T-cell (primary cell): ENCODE data around the gene SNRNP200. TPM values are rescaled to one million over a fixed set of nuclear protein-coding genes. Genes with fewer than 3 reads are reported as not detected.
A peak's percentile ranks its signal among the peaks of the same experiment; 100 is the strongest.
"Not testable (repeated sequence)": the region's sequence is repeated elsewhere in the genome, so short reads cannot be mapped to it uniquely, and the experiment has no call there.

Source experiments
- ATAC-seq, 4 experiments: fragments of 200-7000 bp in 3 of 4; fragments of 150-1000 bp in 1 of 4; cut with Tn5 transposase; replicated peaks in 1 of 4; 1 replicate in 3 of 4; 2 replicates in 1 of 4; pipeline ENCODE4 v1.10.0; 2021; ENCODE audit warnings: moderate library complexity in 3 of 4, mild to moderate bottlenecking in 2 of 4, moderate number of reproducible peaks in 1 of 4
- CTCF ChIA-PET, 2 donors: fragments of 300-600 bp; sonication (Branson Sonifier 250); formaldehyde crosslinking; loops; one replicate each; lab custom pipeline; 2022; ENCODE audit warnings: antibody characterized with exemption in 2 of 2; lab: Charles Lee
- POLR2A ChIA-PET, 2 donors: fragments of 300-600 bp; sonication (Branson Sonifier 250); formaldehyde crosslinking; loops; one replicate each; lab custom pipeline; 2022; ENCODE audit warnings: antibody characterized with exemption in 2 of 2; lab: Charles Lee
- DNase-seq, 35 experiments: peaks; one replicate each; pipeline versions ENCODE4 v3.0.0 to v3.0.0-alpha.2; 2013 to 2023
- H3K27ac ChIP-seq: one replicate; pipeline ENCODE4 v1.5.1; 2013; ENCODE audit warnings: low read length
- H3K27me3 ChIP-seq, 2 experiments: replicated peaks in 1 of 2; 1 replicate in 1 of 2; 2 replicates in 1 of 2; pipeline versions ENCODE4 v1.6.1 to v1.7.0; 2013; ENCODE audit warnings: low read length in 1 of 2, mixed read lengths in 1 of 2; ENCODE audit not compliant: control insufficient read depth in 2 of 2, insufficient read depth in 2 of 2; ENCODE audit errors: extremely low read depth in 1 of 2
- H3K36me3 ChIP-seq, 2 donors: 1 replicate in 1 of 2; 2 replicates in 1 of 2; pipeline versions ENCODE4 v1.6.1 to v1.7.0; 2013; ENCODE audit warnings: low read length in 1 of 2; ENCODE audit not compliant: control insufficient read depth in 2 of 2, insufficient read depth in 1 of 2; ENCODE audit errors: extremely low read depth in 1 of 2
- H3K4me1 ChIP-seq, 2 experiments: 1 replicate in 1 of 2; 2 replicates in 1 of 2; pipeline versions ENCODE4 v1.6.1 to v1.7.0; 2013; ENCODE audit warnings: low read length in 2 of 2, mixed read lengths in 1 of 2; ENCODE audit not compliant: insufficient read depth in 2 of 2, control insufficient read depth in 1 of 2; ENCODE audit errors: extremely low read depth in 1 of 2
- H3K4me3 ChIP-seq, 2 donors: 1 replicate in 1 of 2; 2 replicates in 1 of 2; pipeline versions ENCODE4 v1.5.1 to v1.7.0; 2013; ENCODE audit warnings: mild to moderate bottlenecking in 2 of 2, low read length in 1 of 2, moderate library complexity in 1 of 2; ENCODE audit not compliant: control insufficient read depth in 1 of 2; ENCODE audit errors: extremely low read depth in 1 of 2
- H3K9me3 ChIP-seq: 2 replicates; pipeline ENCODE4 v1.7.0; 2013
- H3K27ac Mint-ChIP-seq, 2 donors: one replicate each; pipeline ENCODE4 v1.8.0; 2020 to 2021; ENCODE audit warnings: mild to moderate bottlenecking in 2 of 2, mixed read lengths in 2 of 2
- H3K27me3 Mint-ChIP-seq, 2 donors: one replicate each; pipeline ENCODE4 v1.8.0; 2021 to 2022; ENCODE audit warnings: mixed read lengths in 2 of 2
- H3K36me3 Mint-ChIP-seq: one replicate; pipeline ENCODE4 v1.8.0; 2021; ENCODE audit warnings: mixed read lengths
- H3K4me1 Mint-ChIP-seq, 3 donors: one replicate each; pipeline ENCODE4 v1.8.0; 2020 to 2022; ENCODE audit warnings: mixed read lengths in 3 of 3, mild to moderate bottlenecking in 1 of 3
- H3K4me3 Mint-ChIP-seq, 3 donors: one replicate each; pipeline ENCODE4 v1.8.0; 2020 to 2022; ENCODE audit warnings: mild to moderate bottlenecking in 3 of 3, mixed read lengths in 3 of 3, moderate library complexity in 3 of 3
- H3K9me3 Mint-ChIP-seq, 3 donors: one replicate each; pipeline ENCODE4 v1.8.0; 2020 to 2022; ENCODE audit warnings: mixed read lengths in 3 of 3
- WGBS: methylation state at CpG from one replicate; pipeline ENCODE4 v1.1.5; 2013; ENCODE audit warnings: missing lambda C conversion rate; ENCODE audit not compliant: insufficient coverage; 5-methylcytosine and 5-hydroxymethylcytosine counted together
- total RNA-seq, 35 experiments: library from RNA in 6 of 35; stranded (reverse) in 6 of 35; fragments of 120-200 nt in 1 of 35; gene quantifications; one replicate each; pipeline versions ENCODE4 v1.2.1 to v1.2.4 and lab custom pipeline; 2013 to 2026

SNRNP200 gene
- total RNA-seq, 5 donors from 2014 or later (not counting 1 experiment from before 2014, with no cell fraction given): 200 to 254 (median 203) TPM

- Histone ChIP-seq H3K27me3 (no peaks in the 10 kb centered on the region), H3K9me3 (no peaks in the 10 kb centered on the region), H3K4me1 (peaks cover 17 to 67% of the 10 kb centered on the region in 2 experiments), H3K36me3 (peaks cover 7 to 63% of the 10 kb centered on the region in 2 donors), H3K4me3 (no peak overlapping the region), H3K27ac (no peak overlapping the region)
- no peaks in the 10 kb centered on the region for H3K27me3 Mint-ChIP-seq
- H3K36me3 Mint-ChIP-seq: peaks cover 32% of the 10 kb centered on the region
- ATAC-seq (no peak), DNase-seq (no peak)
- H3K4me3 Mint-ChIP-seq: no peak overlapping the region
- 93% methylated on average over 5 of the region's 7 CpGs for WGBS
- CTCF ChIA-PET: interaction anchor here in 1 of 2 donors (2.1 kb wide), 1 partner anchor 119 kb away, joined by 5 read pairs; the partner anchor contains the start of gene ASTL
- H3K9me3 Mint-ChIP-seq: no peaks in the 10 kb centered on the region
- POLR2A ChIA-PET: no interaction called here
- peak overlapping the region; percentile 35 to 57 for H3K27ac Mint-ChIP-seq
- H3K4me1 Mint-ChIP-seq: peaks cover 73 to 79% (median 78%) of the 10 kb centered on the region in 3 donors
Observed at GRCh38 chr2:96258166-96259022, 47.0 kb downstream of the SNRNP200 start.

GRCh38 chr2:96257744-96258143 lies 47.6 kb downstream of the SNRNP200 start:
- peak overlapping the region; percentile 35 to 57 for H3K27ac Mint-ChIP-seq
- POLR2A ChIA-PET: interaction anchor here in 1 of 2 donors (0.6 kb wide), 1 partner anchor 53 kb away, joined by 7 read pairs; no protein-coding TSS in a partner anchor
- H3K9me3 Mint-ChIP-seq, H3K27me3 ChIP-seq, CTCF ChIA-PET, ATAC-seq, H3K27ac ChIP-seq, DNase-seq, H3K9me3 ChIP-seq, H3K27me3 Mint-ChIP-seq, H3K4me3 ChIP-seq: not testable (repeated sequence)
- 100% methylated on average over 1 of the region's 3 CpGs for WGBS
- H3K4me3 Mint-ChIP-seq: peak overlapping the region in 1 of 3 donors; percentile 77
- Histone ChIP-seq H3K36me3 (peaks cover 14 to 70% of the 10 kb centered on the region in 2 donors), H3K4me1 (peaks cover 17 to 62% of the 10 kb centered on the region in 2 experiments)
- peaks cover 39% of the 10 kb centered on the region for H3K36me3 Mint-ChIP-seq
- H3K4me1 Mint-ChIP-seq: peaks cover 71 to 74% (median 73%) of the 10 kb centered on the region in 3 donors

GRCh38 chr2:96256611-96257113 lies 48.7 kb downstream of the SNRNP200 start:
- Histone ChIP-seq H3K27ac (peak overlapping the region; percentile 35), H3K4me3 (peak overlapping the region in 1 of 2 donors; percentile 15), H3K36me3 (peaks cover 15 to 76% of the 10 kb centered on the region in 2 donors), H3K27me3 (no peaks in the 10 kb centered on the region), H3K4me1 (peaks cover 17 to 60% of the 10 kb centered on the region in 2 experiments), H3K9me3 (no peaks in the 10 kb centered on the region)
- no CpG with 5 or more reads among the region's 6 CpGs for WGBS
- peak overlapping the region; percentile 51 to 77 (median 59) for H3K4me3 Mint-ChIP-seq
- H3K27ac Mint-ChIP-seq: peak overlapping the region; percentile 89
- ATAC-seq (peak in 3 of 4 experiments; percentile 39 to 70 (median 39)), DNase-seq (peak in 2 of 35 experiments; percentile 4 to 22)
- H3K4me1 Mint-ChIP-seq: peaks cover 64 to 71% (median 66%) of the 10 kb centered on the region in 3 donors
- H3K36me3 Mint-ChIP-seq: peaks cover 44% of the 10 kb centered on the region
- H3K27me3 Mint-ChIP-seq: no peaks in the 10 kb centered on the region
- H3K9me3 Mint-ChIP-seq: no peaks in the 10 kb centered on the region
- ChIA-PET CTCF (interaction anchor here (0.7 to 1.2 kb wide), 3 partner anchors 8 to 82 kb away, joined by 3 to 4 read pairs (median 3); no protein-coding TSS in a partner anchor), POLR2A (interaction anchor here (0.6 to 0.7 kb wide), 3 partner anchors 9 to 120 kb away, joined by 5 to 7 read pairs (median 6); partner anchors contain the start of gene CIAO1 (in 1 of the 2))

GRCh38 chr2:96254571-96254970 lies 50.8 kb downstream of the SNRNP200 start:
- DNase-seq (no peak), ATAC-seq (no peak)
- H3K4me1 Mint-ChIP-seq: peaks cover 45 to 56% (median 51%) of the 10 kb centered on the region in 3 donors
- peaks cover 15 to 64% of the 10 kb centered on the region in 2 donors for H3K36me3 ChIP-seq
- peaks cover 38% of the 10 kb centered on the region for H3K36me3 Mint-ChIP-seq
- H3K27ac Mint-ChIP-seq: peak overlapping the region in 1 of 2 donors; percentile 66
- H3K9me3 Mint-ChIP-seq: no peaks in the 10 kb centered on the region
- no peaks in the 10 kb centered on the region for H3K27me3 Mint-ChIP-seq
- H3K27ac ChIP-seq: no peak overlapping the region
- POLR2A ChIA-PET: interaction anchor here in 1 of 2 donors (0.6 to 1.1 kb wide), 2 partner anchors 20 to 355 kb away, joined by 3 read pairs; no protein-coding TSS in a partner anchor
- H3K4me3 ChIP-seq: no peak overlapping the region
- no peaks in the 10 kb centered on the region for H3K27me3 ChIP-seq
- CTCF ChIA-PET: no interaction called here
- H3K4me1 ChIP-seq: peaks cover 16 to 44% of the 10 kb centered on the region in 2 experiments
- 92% methylated on average over 9 of the region's 11 CpGs for WGBS
- H3K4me3 Mint-ChIP-seq: no peak overlapping the region
- H3K9me3 ChIP-seq: no peaks in the 10 kb centered on the region

GRCh38 chr2:96253006-96253405 lies 52.3 kb downstream of the SNRNP200 start:
- WGBS: 95% methylated on average over 5 of the region's 7 CpGs
- no peaks in the 10 kb centered on the region for H3K9me3 Mint-ChIP-seq
- ATAC-seq (no peak), DNase-seq (no peak)
- Histone ChIP-seq H3K36me3 (peaks cover 15 to 49% of the 10 kb centered on the region in 2 donors), H3K4me3 (no peak overlapping the region), H3K4me1 (peaks cover 14 to 33% of the 10 kb centered on the region in 2 experiments), H3K27me3 (no peaks in the 10 kb centered on the region), H3K9me3 (no peaks in the 10 kb centered on the region), H3K27ac (no peak overlapping the region)
- no peaks in the 10 kb centered on the region for H3K27me3 Mint-ChIP-seq
- H3K4me3 Mint-ChIP-seq: no peak overlapping the region
- ChIA-PET POLR2A (no interaction called here), CTCF (no interaction called here)
- peaks cover 32% of the 10 kb centered on the region for H3K36me3 Mint-ChIP-seq
- peak overlapping the region in 1 of 2 donors; percentile 22 for H3K27ac Mint-ChIP-seq
- H3K4me1 Mint-ChIP-seq: peaks cover 33 to 40% (median 35%) of the 10 kb centered on the region in 3 donors

- WGBS: 93% methylated on average over 6 of the region's 8 CpGs
- Histone ChIP-seq H3K27ac (no peak overlapping the region), H3K27me3 (no peaks in the 10 kb centered on the region), H3K9me3 (no peaks in the 10 kb centered on the region), H3K4me3 (no peak overlapping the region), H3K36me3 (peaks cover 15 to 48% of the 10 kb centered on the region in 2 donors), H3K4me1 (peaks cover 14 to 28% of the 10 kb centered on the region in 2 experiments)
- H3K9me3 Mint-ChIP-seq: no peaks in the 10 kb centered on the region
- no peak overlapping the region for H3K4me3 Mint-ChIP-seq
- ChIA-PET POLR2A (no interaction called here), CTCF (no interaction called here)
- H3K36me3 Mint-ChIP-seq: peaks cover 32% of the 10 kb centered on the region
- H3K27ac Mint-ChIP-seq: peak overlapping the region in 1 of 2 donors; percentile 22
- H3K27me3 Mint-ChIP-seq: no peaks in the 10 kb centered on the region
- H3K4me1 Mint-ChIP-seq: peaks cover 32 to 39% (median 34%) of the 10 kb centered on the region in 3 donors
- DNase-seq (no peak), ATAC-seq (no peak)
Observed at GRCh38 chr2:96252526-96252925, 52.8 kb downstream of the SNRNP200 start.
